ENCODE measurements around the gene SYT14.

SYT14 gene

DNA sequence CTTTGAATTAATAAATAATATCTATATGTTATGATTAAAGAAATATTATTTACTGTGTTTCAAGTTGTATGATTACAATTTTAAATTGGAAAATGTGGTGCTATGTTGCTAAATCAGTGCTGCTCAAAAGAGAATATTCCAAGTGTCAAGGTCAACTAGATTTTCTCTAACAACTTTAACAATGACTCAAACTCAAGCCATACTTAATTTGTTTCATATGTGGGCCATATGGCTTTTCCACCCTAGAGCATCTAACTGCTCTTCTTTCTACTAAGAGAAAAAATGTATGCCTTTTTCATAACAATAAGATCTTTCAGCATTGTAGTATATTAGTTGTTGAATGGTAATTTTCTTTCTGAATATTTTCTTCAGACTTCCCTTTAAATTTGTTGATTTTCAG lies 8.3 kb upstream of the SYT14 start:
- Histone ChIP-seq H2AFZ (ENCODE audit: low read length) (no peak overlapping the region), H3K27me3 (replicated peaks; ENCODE audit: insufficient read depth, low read length) (no peaks in the 10 kb centered on the region), H3K4me1 (ENCODE audit: low read length) (no peaks in the 10 kb centered on the region), H3K27ac (ENCODE audit: low read length) (no peak overlapping the region), H3K4me2 (ENCODE audit: low read depth, low read length) (no peak overlapping the region), H3K9me3 (replicated peaks; ENCODE audit: insufficient read depth, low read length) (no peaks in the 10 kb centered on the region), H3F3A (ENCODE audit: insufficient read depth, low read length) (no peaks in the 10 kb centered on the region), H3K36me3 (replicated peaks; ENCODE audit: insufficient read depth, low read length) (no peaks in the 10 kb centered on the region), H4K20me1 (ENCODE audit: insufficient read depth, low read length) (no peaks in the 10 kb centered on the region), H3K4me3 (ENCODE audit: low read length) (no peak overlapping the region), H3K79me2 (ENCODE audit: low read length) (no peaks in the 10 kb centered on the region), H3K9ac (ENCODE audit: low read length) (no peak overlapping the region), H3K9me2 (replicated peaks; ENCODE audit: insufficient read depth, low read length) (no peaks in the 10 kb centered on the region)
- TF ChIP-seq EZH2phosphoT487 (IDR thresholded peaks at IDR 0.05; ENCODE audit: low read length) (no peak), EZH2 (optimal IDR thresholded peaks at IDR 0.05; ENCODE audit: low read depth, low read length) (no peak)
- no peak for DNase-seq

DNA sequence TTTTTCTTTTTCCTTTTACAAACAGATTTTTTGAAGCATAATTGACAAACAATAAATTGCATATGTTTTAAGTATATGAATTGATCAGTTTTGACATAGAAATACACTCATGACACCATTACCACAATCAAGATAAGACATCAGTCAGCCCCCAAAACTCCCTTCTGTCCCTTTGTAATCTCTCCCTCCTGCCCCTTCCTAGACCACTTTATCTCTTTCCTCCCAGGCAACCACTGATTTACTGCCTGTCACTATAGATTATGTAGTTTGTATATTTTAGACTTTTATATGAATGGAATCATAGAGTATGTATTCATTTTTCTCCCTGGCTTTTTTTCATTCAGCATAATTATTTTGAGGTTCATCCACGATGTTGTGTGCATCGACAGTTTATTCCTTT lies 6.9 kb upstream of the SYT14 start:
- no peak for DNase-seq
- Histone ChIP-seq H3K4me2 (ENCODE audit: low read depth, low read length) (no peak overlapping the region), H3K27ac (ENCODE audit: low read length) (no peak overlapping the region), H3K9ac (ENCODE audit: low read length) (no peak overlapping the region), H2AFZ (ENCODE audit: low read length) (no peak overlapping the region), H3K4me3 (ENCODE audit: low read length) (no peak overlapping the region), H3K4me1 (ENCODE audit: low read length) (no peaks in the 10 kb centered on the region), H4K20me1 (ENCODE audit: insufficient read depth, low read length) (no peaks in the 10 kb centered on the region), H3K9me3 (replicated peaks; ENCODE audit: insufficient read depth, low read length) (no peaks in the 10 kb centered on the region), H3K36me3 (replicated peaks; ENCODE audit: insufficient read depth, low read length) (no peaks in the 10 kb centered on the region), H3K9me2 (replicated peaks; ENCODE audit: insufficient read depth, low read length) (no peaks in the 10 kb centered on the region), H3F3A (ENCODE audit: insufficient read depth, low read length) (no peaks in the 10 kb centered on the region), H3K27me3 (replicated peaks; ENCODE audit: insufficient read depth, low read length) (no peaks in the 10 kb centered on the region), H3K79me2 (ENCODE audit: low read length) (no peaks in the 10 kb centered on the region)
- no peak for TF ChIP-seq EZH2phosphoT487 (IDR thresholded peaks at IDR 0.05; ENCODE audit: low read length)
- TF ChIP-seq, protein P1, sequence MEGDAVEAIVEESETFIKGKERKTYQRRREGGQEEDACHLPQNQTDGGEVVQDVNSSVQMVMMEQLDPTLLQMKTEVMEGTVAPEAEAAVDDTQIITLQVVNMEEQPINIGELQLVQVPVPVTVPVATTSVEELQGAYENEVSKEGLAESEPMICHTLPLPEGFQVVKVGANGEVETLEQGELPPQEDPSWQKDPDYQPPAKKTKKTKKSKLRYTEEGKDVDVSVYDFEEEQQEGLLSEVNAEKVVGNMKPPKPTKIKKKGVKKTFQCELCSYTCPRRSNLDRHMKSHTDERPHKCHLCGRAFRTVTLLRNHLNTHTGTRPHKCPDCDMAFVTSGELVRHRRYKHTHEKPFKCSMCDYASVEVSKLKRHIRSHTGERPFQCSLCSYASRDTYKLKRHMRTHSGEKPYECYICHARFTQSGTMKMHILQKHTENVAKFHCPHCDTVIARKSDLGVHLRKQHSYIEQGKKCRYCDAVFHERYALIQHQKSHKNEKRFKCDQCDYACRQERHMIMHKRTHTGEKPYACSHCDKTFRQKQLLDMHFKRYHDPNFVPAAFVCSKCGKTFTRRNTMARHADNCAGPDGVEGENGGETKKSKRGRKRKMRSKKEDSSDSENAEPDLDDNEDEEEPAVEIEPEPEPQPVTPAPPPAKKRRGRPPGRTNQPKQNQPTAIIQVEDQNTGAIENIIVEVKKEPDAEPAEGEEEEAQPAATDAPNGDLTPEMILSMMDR (IDR thresholded peaks at IDR 0.05; ENCODE audit: low read length): no peak
- no peak for TF ChIP-seq EZH2 (optimal IDR thresholded peaks at IDR 0.05; ENCODE audit: low read depth, low read length)

DNA sequence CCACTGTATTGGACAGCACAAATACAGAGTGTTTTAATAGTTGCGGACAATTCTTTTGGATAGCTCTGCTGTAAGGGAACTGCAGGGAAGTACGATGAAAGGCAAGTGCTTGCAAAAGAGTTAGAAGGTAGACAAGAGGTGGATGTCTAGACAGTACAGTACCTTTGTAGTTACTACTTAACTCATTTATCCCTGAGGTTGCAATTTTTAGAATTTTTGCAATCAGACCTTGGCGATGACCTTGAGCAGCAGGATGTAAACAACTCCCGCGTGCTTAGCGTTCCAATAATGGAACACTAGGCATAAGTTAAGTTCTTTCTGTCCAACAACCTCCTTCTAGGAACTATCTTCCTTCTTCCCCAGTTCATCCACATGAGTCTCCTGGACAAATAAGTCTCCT lies 1.9 kb upstream of the SYT14 start:
- Histone ChIP-seq H3K4me3 (ENCODE audit: low read length) (no peak overlapping the region), H2AFZ (ENCODE audit: low read length) (no peak overlapping the region), H3K36me3 (replicated peaks; ENCODE audit: insufficient read depth, low read length) (no peaks in the 10 kb centered on the region), H3K27me3 (replicated peaks; ENCODE audit: insufficient read depth, low read length) (no peaks in the 10 kb centered on the region), H3K27ac (ENCODE audit: low read length) (no peak overlapping the region), H3K9me2 (replicated peaks; ENCODE audit: insufficient read depth, low read length) (no peaks in the 10 kb centered on the region), H3F3A (ENCODE audit: insufficient read depth, low read length) (0 out of 2 replicates have a peak, but pooled peaks cover 5% of the 10 kb centered on the region), H3K4me2 (ENCODE audit: low read depth, low read length) (no peak overlapping the region), H3K4me1 (ENCODE audit: low read length) (no peaks in the 10 kb centered on the region), H3K79me2 (ENCODE audit: low read length) (no peaks in the 10 kb centered on the region), H3K9me3 (replicated peaks; ENCODE audit: insufficient read depth, low read length) (no peaks in the 10 kb centered on the region), H3K9ac (ENCODE audit: low read length) (no peak overlapping the region), H4K20me1 (ENCODE audit: insufficient read depth, low read length) (no peaks in the 10 kb centered on the region)
- TF ChIP-seq EZH2phosphoT487 (IDR thresholded peaks at IDR 0.05; ENCODE audit: low read length) (no peak), EZH2 (optimal IDR thresholded peaks at IDR 0.05; ENCODE audit: low read depth, low read length) (no peak)
- TF ChIP-seq, protein P1 (IDR thresholded peaks at IDR 0.05; ENCODE audit: low read length): no peak
- no peak for DNase-seq

DNA sequence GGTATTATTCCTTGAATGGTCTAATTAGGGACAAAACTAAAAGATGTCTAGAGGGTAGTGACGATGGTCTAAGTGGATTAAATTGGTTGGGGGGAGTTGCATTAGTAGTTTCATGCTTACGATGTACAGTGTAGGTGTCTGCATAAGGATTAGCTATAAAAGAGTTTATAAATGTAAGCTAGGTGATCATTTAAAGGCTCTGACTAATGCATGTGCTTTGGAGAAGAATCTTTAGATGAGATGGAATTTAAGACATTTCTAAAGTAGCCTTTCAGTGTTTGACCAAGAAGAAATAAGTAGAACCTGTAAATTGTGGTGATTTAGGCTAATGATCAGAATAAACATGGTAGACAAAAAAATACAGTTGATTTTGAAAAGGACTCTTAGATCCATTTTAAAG lies 7.4 kb downstream of the SYT14 start:
- Histone ChIP-seq H3K27me3 (replicated peaks; ENCODE audit: insufficient read depth, low read length) (no peaks in the 10 kb centered on the region), H3K9me3 (replicated peaks; ENCODE audit: insufficient read depth, low read length) (no peaks in the 10 kb centered on the region), H3K4me2 (ENCODE audit: low read depth, low read length) (no peak overlapping the region)

More for the DNA sequence above, 7.4 kb downstream of the SYT14 start:
- H3K27ac ChIP-seq (ENCODE audit: low read length): no peak overlapping the region
- H3K9me2 ChIP-seq (replicated peaks; ENCODE audit: insufficient read depth, low read length): no peaks in the 10 kb centered on the region
- no peaks in the 10 kb centered on the region for H3F3A ChIP-seq (ENCODE audit: insufficient read depth, low read length)
- H3K79me2 ChIP-seq (ENCODE audit: low read length): no peaks in the 10 kb centered on the region
- H2AFZ ChIP-seq (ENCODE audit: low read length): no peak overlapping the region
- no peaks in the 10 kb centered on the region for H4K20me1 ChIP-seq (ENCODE audit: insufficient read depth, low read length)
- no peaks in the 10 kb centered on the region for H3K36me3 ChIP-seq (replicated peaks; ENCODE audit: insufficient read depth, low read length)
- no peak overlapping the region for H3K9ac ChIP-seq (ENCODE audit: low read length)
- H3K4me1 ChIP-seq (ENCODE audit: low read length): no peaks in the 10 kb centered on the region
- DNase-seq: no peak
- no peak overlapping the region for H3K4me3 ChIP-seq (ENCODE audit: low read length)
- TF ChIP-seq, protein P1 (IDR thresholded peaks at IDR 0.05; ENCODE audit: low read length): no peak
- TF ChIP-seq EZH2phosphoT487 (IDR thresholded peaks at IDR 0.05; ENCODE audit: low read length) (no peak), EZH2 (optimal IDR thresholded peaks at IDR 0.05; ENCODE audit: low read depth, low read length) (no peak)
